C4-2B (cell line): Measurements from ENCODE around the gene PTPRT.

Experiments used
- H3K27ac ChIP-seq: fragments of 450-650 bp; 2 replicates; pipeline ENCODE4 v1.5.1; 2017
- CTCF ChIP-seq: fragments of 450-650 bp; conservative IDR thresholded peaks from 2 replicates; pipeline ENCODE4 v1.5.1; 2017; ENCODE audit warnings: mild to moderate bottlenecking
- ZFX ChIP-seq: fragments of 450-650 bp; IDR thresholded peaks from 2 replicates; pipeline ENCODE4 v1.6.1; 2017

PTPRT gene

DNA sequence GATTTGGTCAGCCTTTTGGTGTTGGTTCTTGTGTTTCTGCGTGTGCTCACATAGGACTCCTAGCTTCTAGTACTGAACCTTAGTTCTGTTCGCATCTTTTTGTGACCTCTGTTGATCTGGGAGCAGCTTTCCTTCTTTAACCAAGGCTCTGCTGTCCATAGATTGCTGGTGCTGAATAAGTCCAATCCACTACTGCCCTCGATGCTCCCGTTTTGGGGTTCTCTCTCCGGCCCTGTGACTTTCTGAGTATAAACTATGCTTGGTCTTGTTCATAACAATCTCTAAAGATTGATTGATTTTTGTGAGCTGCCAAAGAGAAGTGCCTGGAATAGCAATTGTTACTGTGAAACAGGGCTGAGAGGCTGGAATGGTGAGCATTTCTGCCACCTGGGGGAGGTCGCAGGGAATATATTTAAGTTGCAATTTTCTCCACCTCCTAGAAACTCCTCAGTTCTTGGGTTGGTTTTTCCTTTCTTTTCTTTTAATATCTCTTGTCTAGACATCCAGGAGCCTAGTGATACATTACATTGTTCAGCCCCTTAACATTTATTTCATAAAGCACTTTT is 1148.6 kb downstream of the PTPRT start:
- H3K27ac ChIP-seq, result no peak overlapping the region
- TF ChIP-seq ZFX (no peak), CTCF (peak; percentile 36)

DNA sequence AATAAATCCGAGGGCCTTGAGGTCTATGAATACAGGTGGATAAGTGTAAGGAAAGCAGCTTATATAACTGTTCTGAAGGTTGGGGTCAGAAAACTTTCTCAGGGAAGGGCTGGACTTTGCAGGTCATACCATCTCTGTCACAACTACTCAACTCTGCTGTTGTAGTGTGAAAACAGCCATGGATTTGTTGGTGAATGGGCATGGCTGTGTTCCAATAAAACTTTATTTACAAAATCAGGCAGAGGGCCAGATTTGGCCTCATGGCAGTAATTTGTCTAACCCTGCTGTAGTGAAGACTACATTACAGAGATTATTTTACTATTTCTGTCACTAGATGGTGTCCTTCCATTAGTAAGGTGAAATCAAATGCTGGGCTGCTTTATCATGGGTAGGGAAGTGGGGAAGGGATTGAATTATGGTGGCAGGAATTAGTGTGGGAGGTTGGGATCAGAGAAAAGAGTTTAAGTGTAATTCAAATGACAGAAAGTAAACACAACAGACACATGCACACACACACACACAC is 1161.9 kb downstream of the PTPRT start:
- TF ChIP-seq ZFX, result no peak
- peak; percentile 34 for TF ChIP-seq CTCF
- H3K27ac ChIP-seq, result no peak overlapping the region

DNA sequence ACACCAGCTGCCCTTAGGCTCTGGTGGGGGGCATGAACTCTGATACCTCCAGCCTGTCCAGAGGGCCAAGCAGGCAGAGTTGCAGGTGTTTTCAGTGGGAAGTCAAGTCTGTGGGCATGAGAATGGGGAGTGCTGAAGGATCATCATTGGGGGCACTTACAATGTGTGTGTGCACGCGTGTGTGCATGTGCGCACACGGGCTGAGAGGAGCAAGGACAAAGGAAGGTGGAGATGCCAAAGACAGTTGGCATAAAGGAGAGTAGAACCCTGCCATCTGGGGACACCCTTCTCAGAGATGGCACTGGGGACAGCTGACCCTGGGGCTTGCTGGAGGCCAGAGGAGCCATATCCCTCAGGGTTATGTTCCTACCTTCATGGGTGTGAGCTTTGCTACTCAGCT is 1163.1 kb downstream of the PTPRT start:
- TF ChIP-seq ZFX, result no peak
- TF ChIP-seq CTCF, result no peak
- H3K27ac ChIP-seq, result no peak overlapping the region

GRCh38 chr20:42024653-42025052 is 1165.1 kb downstream of the PTPRT start:
- TF ChIP-seq CTCF, result no peak
- no peak for TF ChIP-seq ZFX
- H3K27ac ChIP-seq, result no peak overlapping the region
